Liver (tissue), 9 donors: ENCODE results near the gene PDZD2. TPM values are rescaled to one million over a fixed set of nuclear protein-coding genes. Genes with fewer than 3 reads are reported as not detected.

ENCODE experiments used
- DNase-seq: peaks from one replicate; pipeline ENCODE4 v3.0.0-alpha.2; 2017; ENCODE audit warnings: low spot score
- H3K27ac ChIP-seq, 2 donors: one replicate each; pipeline ENCODE4 v1.7.0; 2013; ENCODE audit warnings: inconsistent platforms in 2 of 2, low read length in 2 of 2, control low read depth in 1 of 2, low read depth in 1 of 2, mild to moderate bottlenecking in 1 of 2
- H3K27me3 ChIP-seq, 4 donors: one replicate each; pipeline versions ENCODE4 v1.6.1 to v1.7.0; 2013; ENCODE audit warnings: low read length in 3 of 4, inconsistent platforms in 1 of 4, mild to moderate bottlenecking in 1 of 4, moderate library complexity in 1 of 4; ENCODE audit not compliant: control insufficient read depth in 4 of 4, insufficient read depth in 4 of 4
- H3K36me3 ChIP-seq, 4 donors: one replicate each; pipeline versions ENCODE4 v1.6.1 to v1.7.0; 2013; ENCODE audit warnings: low read length in 3 of 4, mild to moderate bottlenecking in 3 of 4, low read depth in 1 of 4, moderate library complexity in 1 of 4; ENCODE audit not compliant: control insufficient read depth in 4 of 4, insufficient read depth in 3 of 4
- H3K4me1 ChIP-seq, 4 donors: one replicate each; pipeline versions ENCODE4 v1.6.1 to v1.7.0; 2013; ENCODE audit warnings: low read length in 3 of 4, mild to moderate bottlenecking in 3 of 4, moderate library complexity in 1 of 4; ENCODE audit not compliant: control insufficient read depth in 4 of 4, insufficient read depth in 4 of 4
- H3K4me3 ChIP-seq, 3 donors: one replicate each; pipeline versions ENCODE4 v1.6.1 to v1.7.0; 2013; ENCODE audit warnings: low read length in 3 of 3, control low read depth in 1 of 3, low read depth in 1 of 3, mild to moderate bottlenecking in 1 of 3
- H3K9ac ChIP-seq, 2 donors: one replicate each; pipeline ENCODE4 v1.7.0; 2013; ENCODE audit warnings: low read length in 2 of 2, mild to moderate bottlenecking in 2 of 2, moderate library complexity in 2 of 2, control low read depth in 1 of 2, low read depth in 1 of 2
- H3K9me3 ChIP-seq, 4 donors: one replicate each; pipeline versions ENCODE4 v1.6.1 to v1.7.0; 2013; ENCODE audit warnings: low read length in 3 of 4; ENCODE audit not compliant: control insufficient read depth in 4 of 4
- ATF3 ChIP-seq: IDR thresholded peaks from 2 replicates; pipeline ENCODE4 v1.6.1; 2016; ENCODE audit warnings: antibody characterized with exemption
- CTCF ChIP-seq: fragments of 150-350 bp; IDR thresholded peaks from 2 replicates; pipeline ENCODE4 v1.5.1; 2017; ENCODE audit warnings: improper control_type of control experiment, low read depth, low read length; ENCODE audit not compliant: missing input control
- EGR1 ChIP-seq, 2 donors: IDR thresholded peaks; 2 replicates each; pipeline ENCODE4 v1.6.1; 2016 to 2018; ENCODE audit warnings: antibody characterized with exemption in 2 of 2, low read depth in 2 of 2
- FOXA1 ChIP-seq: IDR thresholded peaks from 2 replicates; pipeline ENCODE4 v1.6.1; 2016; ENCODE audit warnings: antibody characterized with exemption
- FOXA2 ChIP-seq: IDR thresholded peaks from 2 replicates; pipeline ENCODE4 v1.6.1; 2016; ENCODE audit warnings: antibody characterized with exemption
- GABPA ChIP-seq, 2 donors: IDR thresholded peaks in 1 of 2; conservative IDR thresholded peaks in 1 of 2; 2 replicates each; pipeline ENCODE4 v1.6.1; 2016; ENCODE audit warnings: antibody characterized with exemption in 2 of 2, mild to moderate bottlenecking in 1 of 2, moderate library complexity in 1 of 2
- HNF4A ChIP-seq, 2 donors: conservative IDR thresholded peaks; 2 replicates each; pipeline ENCODE4 v1.6.1; 2016; ENCODE audit warnings: antibody characterized with exemption in 2 of 2, mild to moderate bottlenecking in 2 of 2
- HNF4G ChIP-seq: IDR thresholded peaks from 2 replicates; pipeline ENCODE4 v1.6.1; 2016; ENCODE audit warnings: antibody characterized with exemption
- JUND ChIP-seq, 2 donors: IDR thresholded peaks; 2 replicates each; pipeline ENCODE4 v1.6.1; 2016; ENCODE audit warnings: antibody characterized with exemption in 2 of 2
- MAX ChIP-seq: IDR thresholded peaks from 2 replicates; pipeline ENCODE4 v1.6.1; 2016; ENCODE audit warnings: antibody characterized with exemption
- NR2F2 ChIP-seq: IDR thresholded peaks from 2 replicates; pipeline ENCODE4 v1.6.1; 2016; ENCODE audit warnings: antibody characterized with exemption
- RAD21 ChIP-seq, 2 donors: IDR thresholded peaks; 2 replicates each; pipeline ENCODE4 v1.6.1; 2016; ENCODE audit warnings: antibody characterized with exemption in 2 of 2, mild to moderate bottlenecking in 2 of 2
- REST ChIP-seq: IDR thresholded peaks from 2 replicates; pipeline ENCODE4 v1.6.1; 2016; ENCODE audit warnings: antibody characterized with exemption, mild to moderate bottlenecking
- RXRA ChIP-seq, 2 donors: IDR thresholded peaks; 2 replicates each; pipeline ENCODE4 v1.6.1; 2017 to 2018; ENCODE audit warnings: antibody characterized with exemption in 2 of 2, mild to moderate bottlenecking in 1 of 2
- SP1 ChIP-seq: IDR thresholded peaks from 2 replicates; pipeline ENCODE4 v1.6.1; 2018; ENCODE audit warnings: antibody characterized with exemption, mild to moderate bottlenecking
- TAF1 ChIP-seq: conservative IDR thresholded peaks from 2 replicates; pipeline ENCODE4 v1.6.1; 2016; ENCODE audit warnings: antibody characterized with exemption, mild to moderate bottlenecking
- YY1 ChIP-seq: IDR thresholded peaks from 2 replicates; pipeline ENCODE4 v1.6.1; 2016; ENCODE audit warnings: antibody characterized with exemption, mild to moderate bottlenecking
- WGBS: extraction: QIAGEN DNeasy Blood & Tissue Kit; methylation state at CpG from one replicate; pipeline ENCODE4 v1.1.7; 2013; 5-methylcytosine and 5-hydroxymethylcytosine counted together
- polyA plus RNA-seq, 2 donors: library from polyadenylated mRNA; stranded (reverse) in 1 of 2; unstranded in 1 of 2; fragments of 200-250 nt in 1 of 2; fragments of >200 nt in 1 of 2; fragmentation: Nextera tagmentation in 1 of 2; extraction: Ambion mirVana in 1 of 2; gene quantifications; one replicate each; pipeline versions ENCODE4 v1.2.1 to v1.2.3, GENCODE V29; 2013 to 2015
- total RNA-seq, 2 donors: library from RNA; depleted of rRNA; stranded (reverse); fragments of >200 nt; gene quantifications; one replicate each; pipeline ENCODE4 v1.2.3, GENCODE V29; 2014
- donor health status: healthy.
- donor health status: healthy.
- donor health status: healthy.
- donor health status: healthy.
- donor health status: healthy.

Gene PDZD2
- total and polyA plus RNA-seq, 4 donors: 0.27 to 1.1 (median 0.54) TPM

GRCh38 chr5:31605920-31606319 is 33.0 kb upstream of the PDZD2 start:
- no peak overlapping the region for H3K27ac ChIP-seq
- no peaks in the 10 kb centered on the region for H3K27me3 ChIP-seq
- H3K4me3 ChIP-seq: no peak overlapping the region
- no peaks in the 10 kb centered on the region for H3K9me3 ChIP-seq
- WGBS: 90% methylated on average over 1 of the region's 1 CpG
- no peak overlapping the region for H3K9ac ChIP-seq
- H3K4me1 ChIP-seq: peaks cover 0 to 10% (median 2%) of the 10 kb centered on the region in 4 donors
- DNase-seq: no peak
- no peak for TF ChIP-seq RXRA (IDR thresholded peaks at IDR 0.05)
- no peak for TF ChIP-seq GABPA (IDR thresholded peaks at IDR 0.05 in 1 of 2, conservative IDR thresholded peaks at IDR 0.05 in 1 of 2)
- no peak for TF ChIP-seq YY1
- TF ChIP-seq RAD21 (IDR thresholded peaks at IDR 0.05): no peak
- no peak for TF ChIP-seq HNF4A (conservative IDR thresholded peaks at IDR 0.05)
- TF ChIP-seq EGR1 (IDR thresholded peaks at IDR 0.05; ENCODE audit: low read depth in 2 of 2): no peak
- no peak for TF ChIP-seq REST
- TF ChIP-seq FOXA2: no peak
- TF ChIP-seq TAF1: no peak
- no peak for TF ChIP-seq FOXA1
- no peak for TF ChIP-seq SP1
- TF ChIP-seq ATF3: no peak
- H3K36me3 ChIP-seq: no peaks in the 10 kb centered on the region

GRCh38 chr5:31607546-31607945 is 31.4 kb upstream of the PDZD2 start:
- H3K27me3 ChIP-seq: no peaks in the 10 kb centered on the region
- peaks cover 0 to 10% (median 2%) of the 10 kb centered on the region in 4 donors for H3K4me1 ChIP-seq
- no peak overlapping the region for H3K9ac ChIP-seq
- DNase-seq: no peak
- no peaks in the 10 kb centered on the region for H3K9me3 ChIP-seq
- no peak for TF ChIP-seq HNF4A (conservative IDR thresholded peaks at IDR 0.05)
- no peak for TF ChIP-seq EGR1 (IDR thresholded peaks at IDR 0.05; ENCODE audit: low read depth in 2 of 2)
- no peak for TF ChIP-seq TAF1
- no peak for TF ChIP-seq SP1
- no peak for TF ChIP-seq HNF4G
- no peak for TF ChIP-seq FOXA1
- TF ChIP-seq MAX: no peak
- no peak for TF ChIP-seq NR2F2
- no peak for TF ChIP-seq YY1
- no peak for TF ChIP-seq RXRA (IDR thresholded peaks at IDR 0.05)
- TF ChIP-seq CTCF: no peak
- TF ChIP-seq JUND (IDR thresholded peaks at IDR 0.05): no peak
- no peak for TF ChIP-seq FOXA2
- TF ChIP-seq ATF3: no peak
- H3K36me3 ChIP-seq: no peaks in the 10 kb centered on the region
- H3K4me3 ChIP-seq: no peak overlapping the region
- H3K27ac ChIP-seq: no peak overlapping the region
- 29% methylated on average over 2 of the region's 2 CpGs for WGBS
